D721Med (cell line): ENCODE data around the gene STYK1.
"Not testable (repeated sequence)": the region's sequence is repeated elsewhere in the genome, so short reads cannot be mapped to it uniquely, and the experiment has no call there.

Experiments used
- DNase-seq: peaks from one replicate; pipeline ENCODE4 v3.0.0; 2011; ENCODE audit warnings: low spot score; ENCODE audit not compliant: insufficient read length
- FAIRE-seq: peaks from 2 replicates; lab custom pipeline; 2011; peaks lifted over from hg19 to GRCh38; lab: Jason Lieb, UNC
- TF ChIP-seq, protein P1 (sequence below): IDR thresholded peaks from 2 replicates; pipeline ENCODE4 v1.5.1; 2012; ENCODE audit warnings: mild to moderate bottlenecking, control low read depth; ENCODE audit not compliant: insufficient read depth; ENCODE audit errors: missing control alignments

The STYK1 gene

DNA sequence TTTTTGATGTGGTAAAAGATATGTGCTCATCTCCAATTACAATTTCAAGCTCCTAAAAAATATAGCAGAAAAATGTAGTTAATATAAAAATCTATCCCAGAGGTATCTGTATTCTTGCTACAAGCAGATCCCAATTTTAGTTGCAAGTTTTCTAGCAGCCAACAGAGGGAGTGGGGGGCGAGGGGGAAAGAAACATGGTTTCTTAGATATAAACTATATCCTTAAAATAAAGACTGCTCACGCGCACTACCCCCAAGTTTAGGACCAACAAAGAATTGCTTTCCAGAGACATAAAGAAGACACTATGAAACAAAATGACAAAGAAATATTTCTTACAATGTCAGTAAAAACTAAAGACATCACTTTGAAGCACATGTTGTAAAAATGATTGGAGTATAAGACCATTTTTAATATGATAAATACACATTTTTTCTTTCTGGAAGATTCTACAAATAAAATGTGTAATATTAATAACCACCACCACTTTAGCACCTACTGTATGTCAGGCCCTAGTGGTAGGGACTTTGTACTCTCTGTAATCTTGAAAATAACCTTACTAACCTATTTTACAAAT lies 65.9 kb downstream of the STYK1 start:
- DNase-seq (no peak), FAIRE-seq (no peak)
- TF ChIP-seq, protein P1, sequence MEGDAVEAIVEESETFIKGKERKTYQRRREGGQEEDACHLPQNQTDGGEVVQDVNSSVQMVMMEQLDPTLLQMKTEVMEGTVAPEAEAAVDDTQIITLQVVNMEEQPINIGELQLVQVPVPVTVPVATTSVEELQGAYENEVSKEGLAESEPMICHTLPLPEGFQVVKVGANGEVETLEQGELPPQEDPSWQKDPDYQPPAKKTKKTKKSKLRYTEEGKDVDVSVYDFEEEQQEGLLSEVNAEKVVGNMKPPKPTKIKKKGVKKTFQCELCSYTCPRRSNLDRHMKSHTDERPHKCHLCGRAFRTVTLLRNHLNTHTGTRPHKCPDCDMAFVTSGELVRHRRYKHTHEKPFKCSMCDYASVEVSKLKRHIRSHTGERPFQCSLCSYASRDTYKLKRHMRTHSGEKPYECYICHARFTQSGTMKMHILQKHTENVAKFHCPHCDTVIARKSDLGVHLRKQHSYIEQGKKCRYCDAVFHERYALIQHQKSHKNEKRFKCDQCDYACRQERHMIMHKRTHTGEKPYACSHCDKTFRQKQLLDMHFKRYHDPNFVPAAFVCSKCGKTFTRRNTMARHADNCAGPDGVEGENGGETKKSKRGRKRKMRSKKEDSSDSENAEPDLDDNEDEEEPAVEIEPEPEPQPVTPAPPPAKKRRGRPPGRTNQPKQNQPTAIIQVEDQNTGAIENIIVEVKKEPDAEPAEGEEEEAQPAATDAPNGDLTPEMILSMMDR: peak; percentile 9

DNA sequence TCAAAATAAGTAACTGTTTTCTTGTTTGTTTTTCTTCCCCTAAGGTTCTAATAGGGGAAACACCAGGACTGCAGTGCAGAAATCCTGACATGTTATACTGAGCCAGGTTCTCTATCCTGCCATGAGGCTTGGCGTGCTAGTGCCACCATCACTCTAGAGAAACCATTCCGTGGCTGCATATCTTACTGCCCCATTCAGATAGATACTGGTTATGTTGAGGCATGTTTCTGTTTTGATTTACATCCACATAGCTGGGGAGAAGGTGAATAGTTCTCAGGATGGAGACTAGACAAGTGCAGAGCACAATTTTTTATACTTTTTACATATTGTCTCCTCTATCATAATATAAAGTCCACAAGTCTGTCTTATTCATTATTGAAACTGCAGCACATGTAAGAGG lies 72.0 kb downstream of the STYK1 start:
- FAIRE-seq (no peak), DNase-seq (no peak)
- TF ChIP-seq, protein P1: no peak

DNA sequence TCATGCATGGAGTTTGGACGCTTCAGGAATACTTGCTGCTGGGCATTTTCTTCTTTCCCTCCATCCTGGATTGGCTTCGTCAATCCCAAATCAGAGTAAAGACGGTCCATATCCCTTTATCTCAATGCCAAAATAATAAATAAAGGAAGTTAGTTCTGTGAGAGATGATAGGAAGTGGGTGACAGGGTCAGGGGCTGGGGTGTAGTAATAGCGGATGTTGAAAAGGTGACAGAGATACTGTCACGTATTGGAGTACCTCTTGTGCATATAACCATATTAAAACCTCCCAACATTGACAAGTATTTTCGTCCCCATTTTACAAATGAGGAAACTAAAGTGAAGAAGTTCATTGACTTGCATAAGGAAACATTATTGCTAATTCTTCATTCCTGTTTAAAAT lies 72.9 kb downstream of the STYK1 start:
- FAIRE-seq: no peak
- DNase-seq: no peak
- TF ChIP-seq, protein P1: no peak

DNA sequence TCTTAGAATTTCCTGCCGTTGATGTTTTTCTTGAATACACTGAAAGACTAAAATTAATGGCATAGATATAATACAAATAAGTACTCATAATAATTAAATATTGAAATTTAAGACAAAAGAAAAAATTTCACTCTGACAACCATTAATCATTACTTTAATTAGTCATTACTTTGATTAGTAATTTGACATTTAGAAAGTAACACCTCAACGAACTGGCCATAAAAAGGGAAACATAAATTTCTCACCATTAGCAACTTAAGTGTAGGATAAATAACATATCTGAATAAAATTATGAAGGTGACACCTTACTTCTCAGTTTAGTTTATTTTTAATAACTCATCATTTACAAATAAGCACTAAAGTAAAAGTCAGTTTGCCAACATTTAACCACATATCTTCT lies 78.0 kb downstream of the STYK1 start:
- DNase-seq (no peak), FAIRE-seq (no peak)
- TF ChIP-seq, protein P1: no peak

DNA sequence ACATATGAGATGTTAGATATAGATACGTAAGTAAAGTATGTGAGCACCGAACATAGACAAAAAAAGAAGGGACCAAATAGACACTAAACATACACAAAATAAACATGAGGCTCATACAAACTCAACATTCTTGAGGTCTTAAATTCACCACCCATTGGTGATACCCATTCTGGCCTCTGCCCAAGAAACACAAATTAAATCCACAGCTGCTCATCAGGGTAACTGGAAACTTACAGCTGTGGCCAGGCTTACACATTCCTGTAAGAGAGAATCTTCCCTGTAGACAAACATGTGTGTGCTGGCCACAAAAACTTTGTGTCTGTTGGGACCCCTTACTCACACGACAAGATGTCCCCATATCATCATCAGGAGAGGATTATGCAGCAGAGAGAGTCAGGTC lies 82.9 kb downstream of the STYK1 start:
- TF ChIP-seq, protein P1: no peak
- DNase-seq (no peak), FAIRE-seq (no peak)

DNA sequence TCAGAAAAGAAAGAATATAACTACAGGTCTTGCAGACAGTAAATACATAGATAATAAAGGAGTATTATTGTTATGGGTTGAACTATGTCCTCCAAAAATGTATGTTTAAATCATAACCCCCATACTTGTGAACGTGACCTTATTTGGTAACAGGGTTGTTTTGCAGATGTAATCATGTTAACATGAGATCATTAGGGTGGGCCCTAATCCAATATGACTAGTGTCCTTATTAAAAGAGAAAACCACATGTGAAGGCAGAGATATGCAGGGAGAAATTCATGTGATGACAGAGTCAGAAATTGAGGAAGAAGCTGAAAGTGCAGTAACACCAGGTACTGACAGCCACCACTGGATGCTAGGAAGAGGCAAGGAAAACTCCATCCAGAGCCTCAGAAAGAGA lies 89.4 kb downstream of the STYK1 start:
- no peak for FAIRE-seq
- DNase-seq: no peak
- TF ChIP-seq, protein P1: no peak

DNA sequence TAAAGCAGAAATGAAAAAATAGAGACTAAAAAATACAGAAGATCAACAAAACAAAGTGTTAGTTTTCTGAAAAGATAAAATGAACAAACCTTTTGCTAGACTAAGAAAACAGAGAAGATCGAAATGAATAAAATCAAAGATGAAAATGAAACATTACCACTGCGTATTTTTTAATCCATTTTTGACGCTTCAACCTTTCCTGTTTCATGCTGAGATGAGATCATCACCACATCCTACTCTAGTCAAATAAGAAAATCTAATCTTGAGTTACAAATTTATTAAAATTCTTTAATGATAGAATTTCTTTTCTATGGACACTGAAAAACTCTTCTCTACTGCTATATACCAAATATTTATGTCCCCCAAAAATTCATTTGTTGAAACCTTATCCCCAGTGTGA lies 91.1 kb downstream of the STYK1 start:
- TF ChIP-seq, protein P1: no peak
- no peak for FAIRE-seq
- no peak for DNase-seq

DNA sequence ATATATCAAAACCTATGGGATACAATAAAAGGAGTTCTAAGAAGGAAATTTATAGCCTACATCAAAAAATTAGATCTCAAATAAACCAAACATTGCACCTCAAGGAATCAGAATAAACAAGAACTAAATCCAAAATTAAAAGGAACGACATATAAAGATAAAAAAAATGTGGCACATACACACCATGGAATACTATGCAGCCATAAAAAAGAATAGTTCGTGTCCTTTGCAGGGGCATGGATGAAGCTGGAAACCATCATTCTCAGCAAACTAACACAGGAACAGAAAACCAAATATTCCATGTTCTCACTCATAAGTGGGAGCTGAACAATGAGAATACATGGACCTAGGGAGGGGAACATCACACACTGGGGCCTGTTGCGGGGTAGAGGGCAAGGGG lies 91.7 kb downstream of the STYK1 start:
- not testable (repeated sequence) for FAIRE-seq, DNase-seq
